ENCODE results near the gene ALDH1B1.

GRCh38 chr9:38416461-38416860 is 24.0 kb downstream of the ALDH1B1 start:
- TF ChIP-seq POLR2AphosphoS2 (IDR thresholded peaks at IDR 0.05; ENCODE audit: low read depth, low read length) (no peak), GABPA (IDR thresholded peaks at IDR 0.05; ENCODE audit: low read depth) (no peak), CTCF (IDR thresholded peaks at IDR 0.05 in 2 of 3, conservative IDR thresholded peaks at IDR 0.05 in 1 of 3; ENCODE audit: control insufficient read depth in 2 of 3, extremely low read depth in 1 of 3, insufficient read depth in 1 of 3, low read depth in 3 of 3, low read length in 3 of 3) (no peak), EGR1 (IDR thresholded peaks at IDR 0.05; ENCODE audit: borderline replicate concordance in 1 of 2, low read depth in 2 of 2, low read length in 2 of 2) (no peak)
